ENCODE data around the gene FAM227B. TPM values are rescaled to one million over a fixed set of nuclear protein-coding genes. Genes with fewer than 3 reads are reported as not detected.
"Not testable (repeated sequence)": the region's sequence is repeated elsewhere in the genome, so short reads cannot be mapped to it uniquely, and the experiment has no call there.

The FAM227B gene
- total RNA-seq, 6 experiments from 2014 or later, result 4.3 to 7.5 (median 5.7) TPM

DNA sequence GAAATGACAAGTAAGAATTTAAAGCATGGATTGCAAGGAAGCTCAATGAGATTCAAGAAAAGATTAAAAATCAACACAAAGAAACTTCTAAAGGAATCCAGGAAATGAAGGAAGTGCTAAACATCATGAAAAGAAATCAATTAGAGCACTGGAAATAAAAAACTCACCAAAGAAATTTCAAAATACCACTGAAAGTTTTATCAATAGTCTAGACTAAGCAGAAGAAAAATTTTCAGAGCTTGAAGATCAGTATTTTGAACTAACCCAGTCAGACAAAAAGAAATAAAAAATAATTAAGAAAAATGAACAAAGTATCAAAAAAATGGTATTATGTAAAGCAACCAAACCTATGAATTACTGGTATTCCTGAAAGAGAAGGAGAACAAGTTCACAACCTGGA is 60.6 kb downstream of the FAM227B start:
- Mint-ChIP-seq H3K36me3 (ENCODE audit: low read depth) (peaks cover 43% of the 10 kb centered on the region), H3K4me1 (ENCODE audit: low read depth) (no peaks in the 10 kb centered on the region), H3K27ac (no peak overlapping the region), H3K27me3 (ENCODE audit: insufficient read depth) (no peaks in the 10 kb centered on the region), H3K9me3 (peaks cover 43% of the 10 kb centered on the region), H3K4me3 (no peak overlapping the region)
- no peak for DNase-seq
- TF ChIP-seq, protein P1, sequence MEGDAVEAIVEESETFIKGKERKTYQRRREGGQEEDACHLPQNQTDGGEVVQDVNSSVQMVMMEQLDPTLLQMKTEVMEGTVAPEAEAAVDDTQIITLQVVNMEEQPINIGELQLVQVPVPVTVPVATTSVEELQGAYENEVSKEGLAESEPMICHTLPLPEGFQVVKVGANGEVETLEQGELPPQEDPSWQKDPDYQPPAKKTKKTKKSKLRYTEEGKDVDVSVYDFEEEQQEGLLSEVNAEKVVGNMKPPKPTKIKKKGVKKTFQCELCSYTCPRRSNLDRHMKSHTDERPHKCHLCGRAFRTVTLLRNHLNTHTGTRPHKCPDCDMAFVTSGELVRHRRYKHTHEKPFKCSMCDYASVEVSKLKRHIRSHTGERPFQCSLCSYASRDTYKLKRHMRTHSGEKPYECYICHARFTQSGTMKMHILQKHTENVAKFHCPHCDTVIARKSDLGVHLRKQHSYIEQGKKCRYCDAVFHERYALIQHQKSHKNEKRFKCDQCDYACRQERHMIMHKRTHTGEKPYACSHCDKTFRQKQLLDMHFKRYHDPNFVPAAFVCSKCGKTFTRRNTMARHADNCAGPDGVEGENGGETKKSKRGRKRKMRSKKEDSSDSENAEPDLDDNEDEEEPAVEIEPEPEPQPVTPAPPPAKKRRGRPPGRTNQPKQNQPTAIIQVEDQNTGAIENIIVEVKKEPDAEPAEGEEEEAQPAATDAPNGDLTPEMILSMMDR (IDR thresholded peaks at IDR 0.05), result no peak

GRCh38 chr15:49558929-49559328 is 61.7 kb downstream of the FAM227B start:
- H3K4me1 Mint-ChIP-seq (ENCODE audit: low read depth), result no peaks in the 10 kb centered on the region
- H3K9me3 Mint-ChIP-seq, result peaks cover 43% of the 10 kb centered on the region
- H3K27me3 Mint-ChIP-seq (ENCODE audit: insufficient read depth), result no peaks in the 10 kb centered on the region
- H3K36me3 Mint-ChIP-seq (ENCODE audit: low read depth), result peaks cover 36% of the 10 kb centered on the region
- DNase-seq, result no peak
- TF ChIP-seq, protein P1 (IDR thresholded peaks at IDR 0.05), result no peak
- no peak overlapping the region for H3K27ac Mint-ChIP-seq
- no peak overlapping the region for H3K4me3 Mint-ChIP-seq

DNA sequence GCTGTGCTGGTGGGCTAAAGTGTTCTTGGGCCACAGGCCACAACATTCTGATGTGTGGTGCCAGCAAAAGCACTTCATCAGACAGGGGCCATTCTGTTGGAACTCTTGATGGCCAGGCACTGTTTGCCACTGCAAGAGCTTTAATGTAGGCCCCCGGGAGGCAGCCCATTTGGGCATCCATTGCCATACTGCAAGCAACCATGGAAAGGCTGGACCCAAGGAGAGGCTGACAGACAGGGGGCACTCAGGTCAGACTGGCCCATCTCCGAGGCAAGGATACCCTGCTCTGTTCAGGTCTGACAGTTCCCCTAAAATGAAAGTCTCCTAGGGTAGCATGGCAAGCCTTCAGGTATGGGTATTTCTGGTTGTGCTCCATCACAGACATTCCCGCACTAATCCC is 64.2 kb downstream of the FAM227B start:
- no peaks in the 10 kb centered on the region for H3K27me3 Mint-ChIP-seq (ENCODE audit: insufficient read depth)

DNA sequence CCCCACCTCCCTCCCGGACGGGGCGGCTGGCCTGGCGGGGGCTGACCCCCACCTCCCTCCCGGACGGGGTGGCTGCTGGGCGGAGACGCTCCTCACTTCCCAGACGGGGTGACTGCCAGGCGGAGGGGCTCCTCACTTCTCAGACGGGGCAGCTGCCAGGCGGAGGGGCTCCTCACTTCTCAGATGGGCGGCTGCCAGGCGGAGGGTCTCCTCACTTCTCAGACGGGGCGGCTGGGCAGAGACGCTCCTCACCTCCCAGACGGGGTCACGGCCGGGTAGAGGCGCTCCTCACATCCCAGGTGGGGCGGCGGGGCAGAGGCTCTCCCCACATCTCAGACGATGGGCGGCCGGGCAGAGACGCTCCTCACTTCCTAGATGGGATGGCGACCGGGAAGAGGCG is 70.3 kb downstream of the FAM227B start:
- not testable (repeated sequence) for H3K9me3 Mint-ChIP-seq; H3K36me3 Mint-ChIP-seq (ENCODE audit: low read depth); H3K27ac Mint-ChIP-seq; H3K4me3 Mint-ChIP-seq; DNase-seq; H3K4me1 Mint-ChIP-seq (ENCODE audit: low read depth); H3K27me3 Mint-ChIP-seq (ENCODE audit: insufficient read depth)

More for the DNA sequence above, 64.2 kb downstream of the FAM227B start:
- Mint-ChIP-seq H3K4me3 (no peak overlapping the region), H3K9me3 (peaks cover 22% of the 10 kb centered on the region), H3K36me3 (ENCODE audit: low read depth) (peaks cover 20% of the 10 kb centered on the region), H3K27ac (no peak overlapping the region), H3K4me1 (ENCODE audit: low read depth) (no peaks in the 10 kb centered on the region)
- no peak for DNase-seq
- TF ChIP-seq, protein P1 (IDR thresholded peaks at IDR 0.05), result no peak

DNA sequence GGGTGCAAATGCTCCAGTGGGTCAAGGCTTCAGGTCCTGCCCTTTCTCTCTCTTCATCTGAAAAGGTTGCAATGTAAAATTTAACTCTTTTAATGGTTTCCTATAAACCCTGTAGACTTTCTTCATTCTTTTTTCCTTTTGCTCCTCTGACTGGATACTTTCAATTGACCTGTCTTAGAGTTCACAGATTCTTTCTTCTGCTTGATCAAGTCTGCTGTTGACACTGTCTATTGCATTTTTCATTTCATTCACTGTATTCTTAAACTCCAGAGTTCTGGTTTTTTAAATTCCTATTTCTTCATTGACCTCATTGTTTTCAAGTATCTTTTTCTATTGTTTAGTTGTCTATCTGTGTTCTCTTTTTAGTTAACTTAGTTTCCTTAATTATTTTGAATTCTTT is 82.1 kb downstream of the FAM227B start:
- no peak overlapping the region for H3K27ac Mint-ChIP-seq
- H3K36me3 Mint-ChIP-seq (ENCODE audit: low read depth), result peaks cover 32% of the 10 kb centered on the region
- TF ChIP-seq, protein P1 (IDR thresholded peaks at IDR 0.05), result no peak
- H3K9me3 Mint-ChIP-seq, result peaks cover 19% of the 10 kb centered on the region
- no peak for DNase-seq
- H3K4me3 Mint-ChIP-seq, result no peak overlapping the region
- no peaks in the 10 kb centered on the region for H3K4me1 Mint-ChIP-seq (ENCODE audit: low read depth)
- H3K27me3 Mint-ChIP-seq (ENCODE audit: insufficient read depth), result no peaks in the 10 kb centered on the region

DNA sequence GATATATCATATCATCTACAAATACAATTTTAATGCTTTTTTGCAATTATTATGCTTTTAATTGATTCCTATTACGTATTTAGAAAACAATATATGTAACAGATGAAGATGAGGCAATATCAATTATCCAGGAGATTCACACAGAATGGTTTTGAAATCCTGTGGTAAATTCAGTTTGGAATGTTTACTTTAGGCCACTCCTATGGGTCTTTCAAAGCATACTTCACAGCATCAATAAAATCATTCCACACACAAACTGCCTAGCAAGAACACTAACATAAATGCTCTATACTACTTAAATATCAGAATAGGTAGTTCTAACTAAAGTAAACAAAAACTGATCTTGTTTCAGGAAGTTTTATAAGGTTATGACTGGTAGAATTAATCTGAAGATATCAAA is 90.5 kb downstream of the FAM227B start:
- Mint-ChIP-seq H3K4me1 (ENCODE audit: low read depth) (peaks cover 15% of the 10 kb centered on the region), H3K27me3 (ENCODE audit: insufficient read depth) (no peaks in the 10 kb centered on the region), H3K9me3 (peaks cover 16% of the 10 kb centered on the region), H3K27ac (no peak overlapping the region), H3K36me3 (ENCODE audit: low read depth) (peaks cover 20% of the 10 kb centered on the region), H3K4me3 (no peak overlapping the region)
- TF ChIP-seq, protein P1 (IDR thresholded peaks at IDR 0.05), result no peak
- DNase-seq, result no peak

All from HFFc6 (cell line).